ENCODE results near the gene SFMBT1.
A peak's percentile ranks its signal among the peaks of the same experiment; 100 is the strongest.

SFMBT1 gene

DNA sequence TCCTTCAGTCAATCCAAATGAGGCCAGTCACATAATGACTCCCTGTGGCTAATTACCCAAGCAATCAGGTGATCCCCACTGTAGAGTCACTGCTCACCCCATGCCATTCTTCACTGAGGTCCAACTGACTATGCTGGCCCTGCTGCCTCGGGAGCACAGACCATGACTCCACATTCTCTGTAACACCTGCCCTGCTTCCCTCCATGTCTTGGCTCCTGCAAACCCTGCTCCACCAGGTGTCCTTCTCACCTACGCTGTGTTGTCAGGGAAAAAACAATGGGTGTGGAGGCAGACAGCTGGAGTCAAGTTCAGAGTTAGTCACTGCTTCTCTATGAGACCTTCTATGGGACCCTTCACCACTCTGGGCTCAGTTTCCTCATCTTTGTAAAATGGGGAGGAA, 6.1 kb upstream of the SFMBT1 start:
- DNase-seq (ENCODE audit: low spot score), result no peak
- TF ChIP-seq, protein P1, sequence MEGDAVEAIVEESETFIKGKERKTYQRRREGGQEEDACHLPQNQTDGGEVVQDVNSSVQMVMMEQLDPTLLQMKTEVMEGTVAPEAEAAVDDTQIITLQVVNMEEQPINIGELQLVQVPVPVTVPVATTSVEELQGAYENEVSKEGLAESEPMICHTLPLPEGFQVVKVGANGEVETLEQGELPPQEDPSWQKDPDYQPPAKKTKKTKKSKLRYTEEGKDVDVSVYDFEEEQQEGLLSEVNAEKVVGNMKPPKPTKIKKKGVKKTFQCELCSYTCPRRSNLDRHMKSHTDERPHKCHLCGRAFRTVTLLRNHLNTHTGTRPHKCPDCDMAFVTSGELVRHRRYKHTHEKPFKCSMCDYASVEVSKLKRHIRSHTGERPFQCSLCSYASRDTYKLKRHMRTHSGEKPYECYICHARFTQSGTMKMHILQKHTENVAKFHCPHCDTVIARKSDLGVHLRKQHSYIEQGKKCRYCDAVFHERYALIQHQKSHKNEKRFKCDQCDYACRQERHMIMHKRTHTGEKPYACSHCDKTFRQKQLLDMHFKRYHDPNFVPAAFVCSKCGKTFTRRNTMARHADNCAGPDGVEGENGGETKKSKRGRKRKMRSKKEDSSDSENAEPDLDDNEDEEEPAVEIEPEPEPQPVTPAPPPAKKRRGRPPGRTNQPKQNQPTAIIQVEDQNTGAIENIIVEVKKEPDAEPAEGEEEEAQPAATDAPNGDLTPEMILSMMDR (IDR thresholded peaks at IDR 0.05; ENCODE audit: borderline replicate concordance, control extremely low read depth, extremely low read depth, insufficient read depth, missing control alignments), result no peak
- in situ Hi-C loops (cut with MboI; ENCODE audit: low sequenced_read_pairs, unreplicated experiment), result loop anchor here (25.0 kb wide), 1 partner anchor 315 kb away; no protein-coding TSS in a partner anchor

DNA sequence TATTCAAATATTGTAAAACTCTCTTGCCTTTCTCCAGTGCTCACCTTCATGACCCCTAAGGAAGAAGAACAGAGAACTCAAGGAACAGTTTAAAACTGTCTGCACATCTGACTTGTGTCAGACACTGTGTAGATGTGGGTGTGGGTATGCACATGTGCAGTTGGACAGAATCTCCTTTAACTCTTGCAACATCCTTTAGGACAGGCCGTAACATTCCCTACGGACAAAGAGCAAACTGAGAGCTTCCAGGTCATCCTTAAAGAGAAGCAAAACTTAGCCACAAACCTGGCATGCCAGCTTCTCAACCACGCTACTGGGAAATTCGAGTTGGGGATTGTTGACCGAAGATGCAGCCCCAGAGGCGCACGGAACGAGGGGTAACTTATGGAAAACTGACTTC, 4.1 kb upstream of the SFMBT1 start:
- DNase-seq (ENCODE audit: low spot score), result no peak
- in situ Hi-C loops (cut with MboI; ENCODE audit: low sequenced_read_pairs, unreplicated experiment), result loop anchor here (25.0 kb wide), 1 partner anchor 313 kb away; no protein-coding TSS in a partner anchor
- TF ChIP-seq, protein P1 (IDR thresholded peaks at IDR 0.05; ENCODE audit: borderline replicate concordance, control extremely low read depth, extremely low read depth, insufficient read depth, missing control alignments), result no peak

DNA sequence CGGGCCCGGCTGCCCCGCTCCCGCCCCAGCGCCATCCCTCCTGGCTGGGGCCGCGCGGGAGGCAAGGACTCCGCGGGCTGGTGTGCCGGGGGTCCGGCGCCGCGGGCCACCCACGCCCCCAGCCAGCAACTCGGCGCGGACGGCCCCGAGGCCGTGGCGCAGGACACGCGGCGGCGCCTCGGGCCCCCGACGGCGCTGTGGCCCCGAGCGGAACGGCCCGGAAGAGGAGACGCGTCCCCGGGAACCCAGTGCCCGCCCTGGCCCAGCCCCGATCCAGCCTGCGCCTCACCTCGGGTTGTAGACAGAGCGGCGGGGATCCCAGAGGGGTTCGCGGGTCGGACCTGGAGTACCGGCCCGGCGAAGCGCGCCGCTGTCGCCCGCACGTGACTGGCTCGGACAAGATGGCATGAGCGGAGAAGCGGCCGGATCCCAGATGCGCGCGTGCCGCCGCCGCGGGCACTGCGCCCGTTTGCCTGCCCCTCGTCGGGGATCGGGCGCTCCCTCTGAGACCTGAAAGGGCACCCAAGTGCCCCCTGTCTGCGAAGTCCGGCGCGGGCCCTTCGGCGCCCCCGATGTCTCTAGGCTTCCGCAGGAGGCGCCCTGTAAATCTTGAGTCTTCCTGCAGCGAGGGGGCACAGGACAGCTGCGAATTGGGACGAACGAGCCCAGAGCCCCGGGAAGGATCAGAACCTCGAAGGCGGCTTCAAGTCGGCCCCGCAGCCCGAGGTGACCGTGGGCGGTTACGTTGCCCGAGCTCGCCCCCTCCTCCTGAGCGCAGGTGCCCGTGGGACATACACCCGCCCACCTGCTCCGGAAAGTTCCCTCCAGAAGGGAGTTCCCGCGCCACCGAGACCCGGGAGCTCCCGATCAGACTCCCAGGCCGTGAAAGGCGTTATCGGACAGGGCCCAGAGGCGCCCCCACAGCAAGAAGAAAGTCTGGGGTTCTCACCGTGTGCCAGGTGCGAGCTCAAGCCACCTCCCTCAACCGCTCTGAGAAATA, 598 bp upstream of the SFMBT1 start:
- TF ChIP-seq, protein P1 (IDR thresholded peaks at IDR 0.05; ENCODE audit: borderline replicate concordance, control extremely low read depth, extremely low read depth, insufficient read depth, missing control alignments), result peak; percentile 60
- peak; percentile 75 for DNase-seq (ENCODE audit: low spot score)
- in situ Hi-C loops (cut with MboI; ENCODE audit: low sequenced_read_pairs, unreplicated experiment), result no loop called here

DNA sequence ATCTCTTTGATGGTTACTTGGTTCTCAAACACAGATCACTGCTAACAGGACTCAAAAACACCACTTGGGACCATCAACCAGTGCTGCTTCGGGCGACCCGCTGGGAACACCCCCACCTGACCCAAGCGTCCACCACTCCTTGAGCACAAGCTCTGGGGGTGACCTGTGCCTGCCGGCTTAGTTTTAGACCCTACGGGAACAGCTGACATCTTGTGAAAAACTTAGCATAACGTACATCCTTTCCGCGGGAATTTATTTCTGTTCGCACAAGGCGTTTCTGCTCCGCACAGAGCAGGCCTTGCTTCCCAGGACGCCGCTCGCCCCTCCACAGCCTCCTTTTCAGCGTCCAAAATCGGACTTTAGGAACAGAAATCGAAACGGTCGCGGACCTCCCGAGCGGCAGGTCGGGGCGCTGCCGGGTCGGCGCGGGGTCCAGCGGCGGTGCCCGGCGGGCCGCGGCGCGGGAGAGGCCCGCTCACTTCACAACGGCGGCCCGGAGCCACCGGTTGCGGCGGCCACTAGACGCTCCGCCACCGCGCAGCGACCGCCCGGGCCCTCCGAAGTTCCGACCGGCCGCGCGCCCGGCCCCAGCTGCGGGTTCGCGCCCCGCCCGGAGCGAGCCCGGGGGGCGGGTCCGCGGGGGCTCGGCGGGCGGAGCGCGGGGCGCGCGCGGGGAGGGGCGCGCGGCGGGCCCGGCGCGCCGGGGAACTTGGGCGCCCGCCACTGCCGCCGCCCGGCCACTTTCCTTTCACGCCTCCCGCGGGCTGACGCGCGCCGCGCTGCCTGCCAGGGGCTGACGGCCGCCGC, 959 bp downstream of the SFMBT1 start:
- TF ChIP-seq, protein P1 (IDR thresholded peaks at IDR 0.05; ENCODE audit: borderline replicate concordance, control extremely low read depth, extremely low read depth, insufficient read depth, missing control alignments), result peak; percentile 18
- peak; percentile 87 for DNase-seq (ENCODE audit: low spot score)
- in situ Hi-C loops (cut with MboI; ENCODE audit: low sequenced_read_pairs, unreplicated experiment), result no loop called here

DNA sequence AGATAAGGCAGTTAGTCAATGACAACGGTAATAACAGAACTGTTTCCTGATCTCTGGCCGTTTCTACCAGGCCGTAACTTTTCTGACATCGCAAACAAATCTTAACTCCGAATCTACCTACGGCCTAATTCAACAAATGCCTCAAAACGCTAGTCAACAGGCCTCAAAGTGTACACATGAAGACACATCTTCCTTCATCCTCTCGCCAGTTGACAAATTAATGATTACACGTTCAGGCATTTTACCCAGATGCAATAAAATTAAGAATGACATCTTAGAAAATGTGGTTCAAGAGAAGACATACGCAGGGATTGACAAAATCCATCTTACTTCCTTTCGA, 1.5 kb downstream of the SFMBT1 start:
- in situ Hi-C loops (cut with MboI; ENCODE audit: low sequenced_read_pairs, unreplicated experiment), result no loop called here
- no peak for DNase-seq (ENCODE audit: low spot score)
- TF ChIP-seq, protein P1 (IDR thresholded peaks at IDR 0.05; ENCODE audit: borderline replicate concordance, control extremely low read depth, extremely low read depth, insufficient read depth, missing control alignments), result no peak

DNA sequence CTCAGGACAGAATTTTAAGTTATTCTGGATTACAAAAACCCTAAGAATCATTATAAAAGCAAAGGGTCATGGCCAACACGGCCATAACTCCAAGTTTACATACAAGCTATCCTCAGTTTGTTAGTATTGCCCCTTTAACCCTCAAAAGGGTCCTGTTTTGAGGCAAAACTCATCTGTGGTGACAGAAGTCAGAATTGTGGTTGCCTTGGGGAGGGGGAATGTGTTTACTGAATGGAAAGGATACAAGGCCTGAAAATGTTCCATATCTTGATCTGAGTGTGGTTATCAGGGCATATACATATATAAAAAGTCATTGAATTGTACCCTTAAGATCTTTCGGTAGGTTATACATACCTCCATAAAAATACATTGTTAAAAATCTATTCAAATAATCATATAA, 2.1 kb downstream of the SFMBT1 start:
- in situ Hi-C loops (cut with MboI; ENCODE audit: low sequenced_read_pairs, unreplicated experiment), result no loop called here
- DNase-seq (ENCODE audit: low spot score), result no peak
- TF ChIP-seq, protein P1 (IDR thresholded peaks at IDR 0.05; ENCODE audit: borderline replicate concordance, control extremely low read depth, extremely low read depth, insufficient read depth, missing control alignments), result no peak
